ENCODE measurements around the gene MICB. TPM values are rescaled to one million over a fixed set of nuclear protein-coding genes. Genes with fewer than 3 reads are reported as not detected.
A peak's percentile ranks its signal among the peaks of the same experiment; 100 is the strongest.

Gene MICB
- total and polyA plus RNA-seq, 7 experiments from 2014 or later = 3.4 to 49.5 (median 12.6) TPM

GRCh38 chr6:31535538-31536324 is 37.8 kb downstream of the MICB start:
- peaks cover 43 to 70% (median 57%) of the 10 kb centered on the region in 7 donors for H3K4me1 Mint-ChIP-seq
- Histone ChIP-seq H3K4me3 (ENCODE audit: low read length) (no peak overlapping the region), H3K27me3 (ENCODE audit: control insufficient read depth in 2 of 2, insufficient read depth in 2 of 2, low read length in 2 of 2) (no peaks in the 10 kb centered on the region), H3K36me3 (ENCODE audit: control insufficient read depth in 2 of 3, insufficient read depth in 3 of 3, low read length in 3 of 3) (peaks cover 43 to 93% (median 64%) of the 10 kb centered on the region in 3 experiments), H3K4me1 (ENCODE audit: control insufficient read depth in 2 of 2, insufficient read depth in 2 of 2, low read length in 2 of 2) (peaks cover 20 to 25% of the 10 kb centered on the region in 2 donors), H3K27ac (ENCODE audit: low read depth, low read length) (no peak overlapping the region), H3K9me3 (ENCODE audit: control insufficient read depth in 2 of 3, low read length in 3 of 3) (no peaks in the 10 kb centered on the region)
- H3K9me3 Mint-ChIP-seq = no peaks in the 10 kb centered on the region
- ATAC-seq = no peak
- H3K4me3 Mint-ChIP-seq = no peak overlapping the region
- intact Hi-C loops (cut with micrococcal nuclease) = no loop called here
- CTCF ChIA-PET = interaction anchor here (0.7 kb wide), 1 partner anchor 10 kb away, joined by 3 read pairs; no protein-coding TSS in a partner anchor
- peaks cover 27 to 62% (median 43%) of the 10 kb centered on the region in 5 donors for H3K36me3 Mint-ChIP-seq
- POLR2A ChIA-PET = interaction anchor here (0.6 kb wide), 1 partner anchor 40 kb away, joined by 3 read pairs; no protein-coding TSS in a partner anchor
- H3K27me3 Mint-ChIP-seq = no peaks in the 10 kb centered on the region
- peak overlapping the region in 6 of 9 donors; percentile 6 to 57 (median 40) for H3K27ac Mint-ChIP-seq
- DNase-seq = no peak

- H3K4me3 Mint-ChIP-seq = peak overlapping the region; percentile 73 to 99 (median 98)
- H3K27ac Mint-ChIP-seq = peak overlapping the region; percentile 52 to 100 (median 99)
- H3K9me3 ChIP-seq (ENCODE audit: control insufficient read depth in 2 of 3, low read length in 3 of 3) = no peaks in the 10 kb centered on the region
- H3K9me3 Mint-ChIP-seq = peaks cover 0 to 7% (median 0%) of the 10 kb centered on the region in 11 donors
- ATAC-seq (no peak), DNase-seq (no peak)
- H3K4me1 Mint-ChIP-seq = peaks cover 39 to 73% (median 61%) of the 10 kb centered on the region in 7 donors
- H3K27me3 Mint-ChIP-seq = no peaks in the 10 kb centered on the region
- H3K36me3 ChIP-seq (ENCODE audit: control insufficient read depth in 2 of 3, insufficient read depth in 3 of 3, low read length in 3 of 3) = peaks cover 22 to 63% (median 47%) of the 10 kb centered on the region in 3 experiments
- ChIA-PET CTCF (interaction anchor here (0.5 to 1.4 kb wide), 3 partner anchors 41 to 60 kb away, joined by 3 read pairs; no protein-coding TSS in a partner anchor), POLR2A (interaction anchor here (0.6 to 53.8 kb wide), 6 partner anchors 10 to 207 kb away, joined by 4 to 3078 read pairs (median 7); partner anchors contain the start of genes AIF1, LST1, LTA and LTB)
- peak overlapping the region; percentile 97 for H3K27ac ChIP-seq (ENCODE audit: low read depth, low read length)
- peaks cover 29 to 38% of the 10 kb centered on the region in 2 donors for H3K4me1 ChIP-seq (ENCODE audit: control insufficient read depth in 2 of 2, insufficient read depth in 2 of 2, low read length in 2 of 2)
- H3K27me3 ChIP-seq (ENCODE audit: control insufficient read depth in 2 of 2, insufficient read depth in 2 of 2, low read length in 2 of 2) = no peaks in the 10 kb centered on the region
- intact Hi-C loops (cut with micrococcal nuclease) = no loop called here
- H3K4me3 ChIP-seq (ENCODE audit: low read length) = peak overlapping the region; percentile 77
- peaks cover 32 to 48% (median 42%) of the 10 kb centered on the region in 5 donors for H3K36me3 Mint-ChIP-seq
Observed at GRCh38 chr6:31538805-31539400, 41.0 kb downstream of the MICB start.

- H3K27me3 ChIP-seq (ENCODE audit: control insufficient read depth in 2 of 2, insufficient read depth in 2 of 2, low read length in 2 of 2) = no peaks in the 10 kb centered on the region
- peak overlapping the region; percentile 84 to 99 (median 98) for H3K4me3 Mint-ChIP-seq
- ChIA-PET POLR2A (interaction anchor here (0.5 to 53.8 kb wide), 21 partner anchors 8 to 1431 kb away, joined by 3 to 3078 read pairs (median 4); partner anchors contain the start of genes AIF1, BAG6, C6orf47 and CSNK2B), CTCF (interaction anchor here (0.6 to 3.3 kb wide), 6 partner anchors 10 to 57 kb away, joined by 3 to 33 read pairs (median 8); no protein-coding TSS in a partner anchor)
- H3K9me3 ChIP-seq (ENCODE audit: control insufficient read depth in 2 of 3, low read length in 3 of 3) = no peaks in the 10 kb centered on the region
- H3K27ac Mint-ChIP-seq = peak overlapping the region; percentile 81 to 100 (median 100)
- peaks cover 36 to 70% (median 56%) of the 10 kb centered on the region in 7 donors for H3K4me1 Mint-ChIP-seq
- peaks cover 29 to 38% of the 10 kb centered on the region in 2 donors for H3K4me1 ChIP-seq (ENCODE audit: control insufficient read depth in 2 of 2, insufficient read depth in 2 of 2, low read length in 2 of 2)
- DNase-seq (no peak), ATAC-seq (no peak)
- H3K27me3 Mint-ChIP-seq = no peaks in the 10 kb centered on the region
- H3K36me3 ChIP-seq (ENCODE audit: control insufficient read depth in 2 of 3, insufficient read depth in 3 of 3, low read length in 3 of 3) = peaks cover 5 to 45% (median 33%) of the 10 kb centered on the region in 3 experiments
- peaks cover 29 to 40% (median 33%) of the 10 kb centered on the region in 5 donors for H3K36me3 Mint-ChIP-seq
- peaks cover 0 to 7% (median 0%) of the 10 kb centered on the region in 11 donors for H3K9me3 Mint-ChIP-seq
- peak overlapping the region; percentile 77 for H3K4me3 ChIP-seq (ENCODE audit: low read length)
- intact Hi-C loops (cut with micrococcal nuclease) = loop anchor here (1.0 to 10.0 kb wide), 9 partner anchors 46 to 655 kb away; partner anchors contain the start of genes BAG6 (in 2 of the 2), ABHD16A (in 1 of the 2), HLA-C (in 1 of the 2) and LY6G6F (in 1 of the 2)
- H3K27ac ChIP-seq (ENCODE audit: low read depth, low read length) = peak overlapping the region; percentile 97
Observed at GRCh38 chr6:31540640-31541039, 42.7 kb downstream of the MICB start.

- intact Hi-C loops (cut with micrococcal nuclease) = loop anchor here (1.0 to 10.0 kb wide), 9 partner anchors 47 to 654 kb away; partner anchors contain the start of genes BAG6 (in 2 of the 2), ABHD16A (in 1 of the 2), HLA-C (in 1 of the 2) and LY6G6F (in 1 of the 2)
- Histone ChIP-seq H3K36me3 (ENCODE audit: control insufficient read depth in 2 of 3, insufficient read depth in 3 of 3, low read length in 3 of 3) (peaks cover 4 to 40% (median 28%) of the 10 kb centered on the region in 3 experiments), H3K27ac (ENCODE audit: low read depth, low read length) (peak overlapping the region; percentile 97), H3K4me3 (ENCODE audit: low read length) (peak overlapping the region; percentile 77), H3K4me1 (ENCODE audit: control insufficient read depth in 2 of 2, insufficient read depth in 2 of 2, low read length in 2 of 2) (peaks cover 29 to 38% of the 10 kb centered on the region in 2 donors), H3K27me3 (ENCODE audit: control insufficient read depth in 2 of 2, insufficient read depth in 2 of 2, low read length in 2 of 2) (no peaks in the 10 kb centered on the region), H3K9me3 (ENCODE audit: control insufficient read depth in 2 of 3, low read length in 3 of 3) (no peaks in the 10 kb centered on the region)
- Mint-ChIP-seq H3K9me3 (peaks cover 0 to 7% (median 0%) of the 10 kb centered on the region in 11 donors), H3K36me3 (peaks cover 25 to 35% (median 28%) of the 10 kb centered on the region in 5 donors), H3K4me3 (peak overlapping the region; percentile 84 to 99 (median 98)), H3K4me1 (peaks cover 31 to 66% (median 54%) of the 10 kb centered on the region in 7 donors), H3K27me3 (no peaks in the 10 kb centered on the region), H3K27ac (peak overlapping the region; percentile 90 to 100 (median 100))
- ChIA-PET CTCF (interaction anchor here (0.6 to 3.3 kb wide), 13 partner anchors 10 to 1782 kb away, joined by 3 to 33 read pairs (median 4); partner anchors contain the start of genes NCR3 and NEU1), POLR2A (interaction anchor here (0.5 to 53.8 kb wide), 38 partner anchors 9 to 1431 kb away, joined by 3 to 3078 read pairs (median 4); partner anchors contain the start of genes AIF1, BAG6, C6orf47 and CSNK2B)
- ATAC-seq (peak; percentile 56), DNase-seq (peak; percentile 35 to 85 (median 76))
Observed at GRCh38 chr6:31541059-31541657, 43.2 kb downstream of the MICB start.

GRCh38 chr6:31541658-31542521 is 43.9 kb downstream of the MICB start, which contains the start of gene DDX39B:
TSS of gene DDX39B (minus strand) at chr6:31542003. CDS start at chr6:31540532, 1,471 bp downstream.
- Histone ChIP-seq H3K4me1 (ENCODE audit: control insufficient read depth in 2 of 2, insufficient read depth in 2 of 2, low read length in 2 of 2) (peaks cover 34 to 45% of the 10 kb centered on the region in 2 donors), H3K27me3 (ENCODE audit: control insufficient read depth in 2 of 2, insufficient read depth in 2 of 2, low read length in 2 of 2) (no peaks in the 10 kb centered on the region), H3K4me3 (ENCODE audit: low read length) (peak within 1 kb of the TSS; percentile 77), H3K36me3 (ENCODE audit: control insufficient read depth in 2 of 3, insufficient read depth in 3 of 3, low read length in 3 of 3) (peaks cover 4 to 33% (median 23%) of the 10 kb centered on the region in 3 experiments), H3K9me3 (ENCODE audit: control insufficient read depth in 2 of 3, low read length in 3 of 3) (no peaks in the 10 kb centered on the region), H3K27ac (ENCODE audit: low read depth, low read length) (peak within 1 kb of the TSS; percentile 97)
- CTCF ChIA-PET = interaction anchor here (0.8 to 3.3 kb wide), 12 partner anchors 9 to 1781 kb away, joined by 3 to 33 read pairs (median 5); partner anchors contain the start of genes NCR3 and NEU1
- ATAC-seq (peak; percentile 83), DNase-seq (peak; percentile 80 to 97 (median 94))
- Mint-ChIP-seq H3K9me3 (peaks cover 0 to 7% (median 0%) of the 10 kb centered on the region in 11 donors), H3K27me3 (no peaks in the 10 kb centered on the region), H3K4me1 (peaks cover 34 to 65% (median 55%) of the 10 kb centered on the region in 7 donors), H3K4me3 (peak within 1 kb of the TSS; percentile 84 to 99 (median 98)), H3K36me3 (peaks cover 22 to 31% (median 25%) of the 10 kb centered on the region in 5 donors), H3K27ac (peak within 1 kb of the TSS; percentile 90 to 100 (median 100))
- intact Hi-C loops (cut with micrococcal nuclease) = loop anchor here (1.0 to 10.0 kb wide), 14 partner anchors 45 to 653 kb away; partner anchors contain the start of genes ABHD16A (in 2 of the 2), BAG6 (in 2 of the 2), PRRC2A (in 2 of the 2) and GPSM3 (in 1 of the 2)
- POLR2A ChIA-PET = interaction anchor here (0.6 to 53.8 kb wide), 37 partner anchors 9 to 1430 kb away, joined by 3 to 3078 read pairs (median 4); partner anchors contain the start of genes AIF1, BAG6, C6orf47 and CSNK2B
